HG02623 (cell line): ENCODE results near the gene STAM2.
"Not testable (repeated sequence)": the region's sequence is repeated elsewhere in the genome, so short reads cannot be mapped to it uniquely, and the experiment has no call there.

Source experiments
- ATAC-seq: cut with Tn5 transposase; IDR thresholded peaks from one replicate; pipeline ENCODE4 v1.9.1; 2021; ENCODE audit warnings: moderate library complexity; ENCODE audit not compliant: unreplicated experiment

STAM2 gene

GRCh38 chr2:152175368-152176112 lies at the start of gene STAM2:
TSS of gene STAM2 (minus strand) at chr2:152175763. CDS start at chr2:152175642, 121 bp downstream.
- peak; percentile 78 for ATAC-seq

GRCh38 chr2:152223977-152224376 lies 48.4 kb upstream of the STAM2 start:
- no peak for ATAC-seq

- no peak for ATAC-seq
These were observed 47.5 kb upstream of the STAM2 start for GRCh38 chr2:152222975-152223637.

GRCh38 chr2:152221839-152222238 lies 46.3 kb upstream of the STAM2 start:
- no peak for ATAC-seq

- no peak for ATAC-seq
These were observed 43.7 kb upstream of the STAM2 start for GRCh38 chr2:152219077-152219828.

GRCh38 chr2:152201466-152201830 lies 25.9 kb upstream of the STAM2 start:
- no peak for ATAC-seq

- no peak for ATAC-seq
These were observed 25.3 kb upstream of the STAM2 start for GRCh38 chr2:152200565-152201465.

GRCh38 chr2:152200101-152200500 lies 24.5 kb upstream of the STAM2 start:
- ATAC-seq = no peak

GRCh38 chr2:152198499-152198898 lies 22.9 kb upstream of the STAM2 start:
- ATAC-seq = no peak

GRCh38 chr2:152197508-152198284 lies 22.1 kb upstream of the STAM2 start:
- not testable (repeated sequence) for ATAC-seq

GRCh38 chr2:152189622-152190495 lies 14.3 kb upstream of the STAM2 start:
- ATAC-seq = peak; percentile 70

- not testable (repeated sequence) for ATAC-seq
These were observed 11.2 kb upstream of the STAM2 start for GRCh38 chr2:152186808-152187207.

- ATAC-seq = no peak
These were observed 10.7 kb upstream of the STAM2 start for GRCh38 chr2:152186262-152186661.

- no peak for ATAC-seq
These were observed 8.0 kb upstream of the STAM2 start for GRCh38 chr2:152183401-152184073.

- not testable (repeated sequence) for ATAC-seq
These were observed 2.1 kb upstream of the STAM2 start for GRCh38 chr2:152177667-152178066.

GRCh38 chr2:152176113-152176714 lies 651 bp upstream of the STAM2 start:
- peak; percentile 16 for ATAC-seq

- peak; percentile 12 for ATAC-seq
These were observed 573 bp downstream of the STAM2 start for GRCh38 chr2:152175012-152175367.

GRCh38 chr2:152174574-152174973 lies 989 bp downstream of the STAM2 start:
- ATAC-seq = no peak
